HG03520 (cell line): ENCODE measurements around the gene GNA12.
"Not testable (repeated sequence)": the region's sequence is repeated elsewhere in the genome, so short reads cannot be mapped to it uniquely, and the experiment has no call there.

Experiments used
- ATAC-seq: cut with Tn5 transposase; IDR thresholded peaks from one replicate; pipeline ENCODE4 v1.9.1; 2021; ENCODE audit warnings: mild to moderate bottlenecking, moderate library complexity; ENCODE audit not compliant: unreplicated experiment

Gene GNA12

GRCh38 chr7:2866601-2867000 lies 22.5 kb upstream of the GNA12 start:
- ATAC-seq = no peak

- no peak for ATAC-seq
Measured at GRCh38 chr7:2864999-2865670, 21.0 kb upstream of the GNA12 start.

- no peak for ATAC-seq
Measured at GRCh38 chr7:2864204-2864985, 20.3 kb upstream of the GNA12 start.

- ATAC-seq = peak; percentile 94
Measured at GRCh38 chr7:2863461-2864066, 19.5 kb upstream of the GNA12 start.

- ATAC-seq = no peak
Measured at GRCh38 chr7:2862831-2863361, 18.8 kb upstream of the GNA12 start.

- ATAC-seq = no peak
Measured at GRCh38 chr7:2861509-2861908, 17.4 kb upstream of the GNA12 start.

GRCh38 chr7:2860627-2861133 lies 16.6 kb upstream of the GNA12 start:
- ATAC-seq = no peak

GRCh38 chr7:2859952-2860351 lies 15.8 kb upstream of the GNA12 start:
- ATAC-seq = no peak

GRCh38 chr7:2858621-2859020 lies 14.5 kb upstream of the GNA12 start:
- ATAC-seq = no peak

GRCh38 chr7:2856388-2857169 lies 12.5 kb upstream of the GNA12 start:
- ATAC-seq = no peak

GRCh38 chr7:2855386-2855785 lies 11.3 kb upstream of the GNA12 start:
- no peak for ATAC-seq

GRCh38 chr7:2853552-2853951 lies 9.4 kb upstream of the GNA12 start:
- ATAC-seq = not testable (repeated sequence)

- no peak for ATAC-seq
Measured at GRCh38 chr7:2853147-2853546, 9.0 kb upstream of the GNA12 start.

GRCh38 chr7:2851497-2851896 lies 7.4 kb upstream of the GNA12 start:
- peak; percentile 87 for ATAC-seq

- ATAC-seq = no peak
Measured at GRCh38 chr7:2849941-2850766, 6.0 kb upstream of the GNA12 start.

GRCh38 chr7:2845034-2845592 lies 1.0 kb upstream of the GNA12 start:
- ATAC-seq = no peak

- peak; percentile 14 for ATAC-seq
Measured at GRCh38 chr7:2843711-2844152, 376 bp downstream of the GNA12 start.

- no peak for ATAC-seq
Measured at GRCh38 chr7:2843191-2843685, 870 bp downstream of the GNA12 start.

- ATAC-seq = no peak
Measured at GRCh38 chr7:2841907-2842306, 2.2 kb downstream of the GNA12 start.
